Activated CD8-positive, alpha-beta memory T cell treated with anti-CD3 and anti-CD28 coated beads for 4 hours (primary cell): ENCODE measurements around the gene ARHGEF11.

Experiments
- DNase-seq, 2 donors: peaks; one replicate each; pipeline ENCODE4 v3.0.0-alpha.2; 2020; ENCODE audit warnings: low read depth in 2 of 2

ARHGEF11 gene

GRCh38 chr1:156999596-157000320 is 45.8 kb downstream of the ARHGEF11 start:
- DNase-seq = no peak

GRCh38 chr1:156998840-156999500 is 46.6 kb downstream of the ARHGEF11 start:
- no peak for DNase-seq

GRCh38 chr1:156998301-156998700 is 47.2 kb downstream of the ARHGEF11 start:
- no peak for DNase-seq

GRCh38 chr1:156995412-156995811 is 50.1 kb downstream of the ARHGEF11 start:
- DNase-seq = no peak

- DNase-seq = no peak
Observed at GRCh38 chr1:156994277-156994676, 51.3 kb downstream of the ARHGEF11 start.

GRCh38 chr1:156993426-156994147 is 52.0 kb downstream of the ARHGEF11 start:
- no peak for DNase-seq

- no peak for DNase-seq
Observed at GRCh38 chr1:156992215-156992614, 53.3 kb downstream of the ARHGEF11 start.

GRCh38 chr1:156987715-156988114 is 57.8 kb downstream of the ARHGEF11 start:
- DNase-seq = no peak

GRCh38 chr1:156980551-156980950 is 65.0 kb downstream of the ARHGEF11 start:
- DNase-seq = no peak

GRCh38 chr1:156975084-156975483 is 70.5 kb downstream of the ARHGEF11 start:
- no peak for DNase-seq

- no peak for DNase-seq
Observed at GRCh38 chr1:156973417-156973816, 72.1 kb downstream of the ARHGEF11 start.

- DNase-seq = no peak
Observed at GRCh38 chr1:156970017-156970416, 75.5 kb downstream of the ARHGEF11 start.

GRCh38 chr1:156969496-156969895 is 76.0 kb downstream of the ARHGEF11 start:
- DNase-seq = no peak

- DNase-seq = no peak
Observed at GRCh38 chr1:156964441-156964840, 81.1 kb downstream of the ARHGEF11 start.

- no peak for DNase-seq
Observed at GRCh38 chr1:156963621-156964020, 81.9 kb downstream of the ARHGEF11 start.

- DNase-seq = no peak
Observed at GRCh38 chr1:156961709-156962108, 83.8 kb downstream of the ARHGEF11 start.

GRCh38 chr1:156959925-156960324 is 85.6 kb downstream of the ARHGEF11 start:
- DNase-seq = no peak

- no peak for DNase-seq
Observed at GRCh38 chr1:156959414-156959813, 86.1 kb downstream of the ARHGEF11 start.

GRCh38 chr1:156958247-156958714 is 87.3 kb downstream of the ARHGEF11 start:
- no peak for DNase-seq

- no peak for DNase-seq
Observed at GRCh38 chr1:156957634-156958033, 87.9 kb downstream of the ARHGEF11 start.

GRCh38 chr1:156956333-156956732 is 89.2 kb downstream of the ARHGEF11 start:
- no peak for DNase-seq

- no peak for DNase-seq
Observed at GRCh38 chr1:156953571-156953970, 92.0 kb downstream of the ARHGEF11 start.

GRCh38 chr1:156951371-156951770 is 94.2 kb downstream of the ARHGEF11 start:
- DNase-seq = no peak
